Gastroesophageal sphincter (tissue), 4 donors: ENCODE measurements around the gene SDHB. TPM values are rescaled to one million over a fixed set of nuclear protein-coding genes. Genes with fewer than 3 reads are reported as not detected.

Source experiments
- ATAC-seq: fragments of 150-250 bp; one replicate; pipeline ENCODE4 v1.9.1; 2016; ENCODE audit warnings: mild to moderate bottlenecking, moderate library complexity
- H3K27ac ChIP-seq, 4 donors: fragments of 200-600 bp; sonication (generic) in 3 of 4; 1 replicate in 3 of 4; 2 replicates in 1 of 4; pipeline ENCODE4 v1.5.1; 2016 to 2019
- H3K27me3 ChIP-seq: fragments of 200-600 bp; sonication (generic); one replicate; pipeline ENCODE4 v1.5.1; 2019
- H3K36me3 ChIP-seq, 2 donors: fragments of 200-600 bp; sonication (generic); one replicate each; pipeline ENCODE4 v1.5.1; 2019; ENCODE audit warnings: control low read depth in 1 of 2
- H3K4me1 ChIP-seq, 3 donors: fragments of 200-600 bp; sonication (generic); 1 replicate in 2 of 3; 2 replicates in 1 of 3; pipeline ENCODE4 v1.5.1; 2016 to 2019; ENCODE audit warnings: control low read depth in 2 of 3
- H3K4me3 ChIP-seq, 2 donors: fragments of 200-600 bp; sonication (generic); one replicate each; pipeline ENCODE4 v1.5.1; 2019; ENCODE audit warnings: mild to moderate bottlenecking in 1 of 2, moderate library complexity in 1 of 2
- H3K9me3 ChIP-seq, 3 donors: fragments of 200-600 bp; sonication (generic); one replicate each; pipeline ENCODE4 v1.5.1; 2017 to 2019; ENCODE audit warnings: control low read depth in 2 of 3
- CTCF ChIP-seq, 4 experiments: fragments of 200-600 bp in 2 of 4; fragments of 450-650 bp in 2 of 4; sonication (generic) in 1 of 4; IDR thresholded peaks; one replicate each; pipeline ENCODE4 v1.5.1; 2017 to 2019; ENCODE audit warnings: antibody characterized with exemption in 4 of 4, mild to moderate bottlenecking in 2 of 4, moderate library complexity in 2 of 4
- EP300 ChIP-seq: sonication (generic); formaldehyde crosslinking; IDR thresholded peaks from one replicate; pipeline ENCODE4 v1.6.1; 2017; ENCODE audit warnings: antibody characterized with exemption, mild to moderate bottlenecking
- POLR2A ChIP-seq, 2 donors: fragments of 450-650 bp; IDR thresholded peaks; one replicate each; pipeline ENCODE4 v1.6.1; 2017; ENCODE audit warnings: antibody characterized with exemption in 2 of 2, mild to moderate bottlenecking in 2 of 2, moderate library complexity in 1 of 2
- POLR2AphosphoS5 ChIP-seq: sonication (generic); formaldehyde crosslinking; IDR thresholded peaks from one replicate; pipeline ENCODE4 v1.6.1; 2017; ENCODE audit warnings: antibody characterized with exemption
- WGBS, 2 donors: methylation state at CpG; one replicate each; pipeline ENCODE4 v1.1.5; 2018; ENCODE audit warnings: low coverage in 1 of 2; 5-methylcytosine and 5-hydroxymethylcytosine counted together
- total RNA-seq, 4 donors: library from RNA; depleted of rRNA; stranded (reverse); fragments of >200 nt; gene quantifications; one replicate each; pipeline ENCODE4 v1.1.0, GENCODE V29; 2016

The SDHB gene
- total RNA-seq, 4 donors from 2014 or later = 103 to 118 (median 116) TPM

DNA sequence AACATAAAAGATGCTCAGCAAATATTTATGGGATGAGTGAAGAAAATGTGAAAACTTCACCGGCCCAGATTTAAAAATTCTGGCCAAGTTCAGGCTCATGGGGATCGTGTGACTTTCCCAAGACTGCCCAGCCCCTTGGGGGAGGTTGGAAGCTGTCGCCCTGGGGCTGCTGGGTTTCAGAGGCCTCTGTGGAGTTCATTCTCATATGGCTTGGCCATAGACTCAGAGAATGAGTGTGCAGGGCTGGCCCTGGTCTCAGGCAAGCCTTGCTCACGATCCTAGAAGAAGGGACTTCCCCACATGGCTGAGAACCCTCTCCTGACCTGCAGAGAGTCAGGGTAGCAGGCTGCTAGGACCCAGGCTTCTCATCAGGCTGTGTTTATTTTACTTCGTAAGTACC is 40.8 kb upstream of the SDHB start:
- Histone ChIP-seq H3K9me3 (no peaks in the 10 kb centered on the region), H3K27me3 (no peaks in the 10 kb centered on the region), H3K36me3 (no peaks in the 10 kb centered on the region), H3K4me3 (no peak overlapping the region), H3K4me1 (peaks cover 0 to 18% (median 0%) of the 10 kb centered on the region in 3 donors), H3K27ac (no peak overlapping the region)
- TF ChIP-seq CTCF (IDR thresholded peaks at IDR 0.05) (no peak), POLR2AphosphoS5 (no peak), POLR2A (IDR thresholded peaks at IDR 0.05) (no peak), EP300 (no peak)
- no peak for ATAC-seq
- 42% methylated on average over 5 of the region's 5 CpGs; no CpG with 5 or more reads in 1 of the 2 donors for WGBS, 2 donors

- Histone ChIP-seq H3K27me3 (no peaks in the 10 kb centered on the region), H3K27ac (no peak overlapping the region), H3K4me3 (no peak overlapping the region), H3K4me1 (peaks cover 0 to 13% (median 0%) of the 10 kb centered on the region in 3 donors), H3K9me3 (no peaks in the 10 kb centered on the region), H3K36me3 (no peaks in the 10 kb centered on the region)
- no peak for TF ChIP-seq CTCF (IDR thresholded peaks at IDR 0.05)
- no peak for TF ChIP-seq POLR2AphosphoS5
- TF ChIP-seq POLR2A (IDR thresholded peaks at IDR 0.05) = no peak
- no peak for TF ChIP-seq EP300
- ATAC-seq = no peak
- 17 to 85% methylated on average over 1 to 8 of the region's 8 CpGs for WGBS, 2 donors
Measured at GRCh38 chr1:17093822-17094393, 40.1 kb upstream of the SDHB start.

DNA sequence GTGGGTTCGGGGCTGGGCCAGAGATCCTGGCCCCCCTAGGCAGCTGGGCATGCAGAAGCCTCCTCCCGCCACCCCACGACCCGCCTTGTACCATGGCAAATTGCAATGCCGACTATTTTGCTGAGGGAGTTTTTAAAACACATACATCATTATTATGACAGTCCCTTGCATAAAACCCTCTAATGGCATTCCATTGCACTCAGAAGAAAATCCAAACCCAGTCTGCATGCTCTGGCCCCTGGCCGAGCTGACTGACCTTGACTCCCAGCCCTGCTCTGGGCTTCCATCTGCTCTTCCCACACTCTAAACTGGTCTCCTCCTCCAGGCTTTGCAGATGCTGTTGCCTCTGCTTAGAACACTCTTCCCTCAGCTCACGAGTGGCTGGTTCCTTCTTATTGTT is 37.4 kb upstream of the SDHB start:
- H3K9me3 ChIP-seq = no peaks in the 10 kb centered on the region
- WGBS, 2 donors = 30 to 80% methylated on average over 3 to 7 of the region's 7 CpGs
- TF ChIP-seq POLR2A (IDR thresholded peaks at IDR 0.05) (no peak), POLR2AphosphoS5 (no peak), CTCF (IDR thresholded peaks at IDR 0.05) (no peak), EP300 (no peak)
- H3K4me3 ChIP-seq = no peak overlapping the region
- no peaks in the 10 kb centered on the region for H3K36me3 ChIP-seq
- no peaks in the 10 kb centered on the region for H3K27me3 ChIP-seq
- H3K4me1 ChIP-seq = peaks cover 0 to 7% (median 0%) of the 10 kb centered on the region in 3 donors
- no peak overlapping the region for H3K27ac ChIP-seq
- ATAC-seq = no peak

GRCh38 chr1:17089506-17089905 is 35.7 kb upstream of the SDHB start:
- TF ChIP-seq POLR2A (IDR thresholded peaks at IDR 0.05) (no peak), POLR2AphosphoS5 (no peak), EP300 (no peak), CTCF (IDR thresholded peaks at IDR 0.05) (no peak)
- no peak for ATAC-seq

DNA sequence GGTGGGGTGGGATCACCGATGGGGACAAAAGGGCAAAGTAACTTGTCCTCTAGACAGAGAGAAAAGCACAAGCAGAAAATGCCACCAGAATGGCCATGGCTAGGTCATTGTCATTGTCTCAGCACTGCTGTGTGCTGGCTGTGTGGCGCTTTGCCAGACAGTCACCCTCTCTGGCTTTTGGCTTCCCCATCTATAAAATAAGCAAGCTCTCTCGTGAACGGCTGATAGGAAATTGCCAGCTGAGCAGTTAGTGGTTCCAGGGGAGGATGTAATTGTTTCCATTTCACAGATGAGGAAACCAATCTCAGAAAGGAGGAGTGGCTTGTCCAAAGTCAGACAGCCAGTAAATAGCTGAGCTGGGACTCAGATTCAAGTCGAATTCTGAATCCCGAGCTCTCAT is 32.9 kb upstream of the SDHB start:
- Histone ChIP-seq H3K27ac (no peak overlapping the region), H3K4me3 (no peak overlapping the region), H3K9me3 (no peaks in the 10 kb centered on the region), H3K27me3 (no peaks in the 10 kb centered on the region), H3K4me1 (peaks cover 0 to 7% (median 0%) of the 10 kb centered on the region in 3 donors), H3K36me3 (no peaks in the 10 kb centered on the region)
- TF ChIP-seq POLR2AphosphoS5 = no peak
- WGBS, 2 donors = 35 to 74% methylated on average over 4 to 5 of the region's 6 CpGs
- ATAC-seq = no peak

More at GRCh38 chr1:17089506-17089905, 35.7 kb upstream of the SDHB start:
- Histone ChIP-seq H3K27ac (no peak overlapping the region), H3K9me3 (no peaks in the 10 kb centered on the region), H3K36me3 (no peaks in the 10 kb centered on the region), H3K27me3 (no peaks in the 10 kb centered on the region), H3K4me1 (peaks cover 0 to 7% (median 0%) of the 10 kb centered on the region in 3 donors), H3K4me3 (no peak overlapping the region)
- 100% methylated on average over 3 of the region's 14 CpGs; no CpG with 5 or more reads in 1 of the 2 donors for WGBS, 2 donors
